ENCODE data around the gene LRRC7.

The LRRC7 gene

DNA sequence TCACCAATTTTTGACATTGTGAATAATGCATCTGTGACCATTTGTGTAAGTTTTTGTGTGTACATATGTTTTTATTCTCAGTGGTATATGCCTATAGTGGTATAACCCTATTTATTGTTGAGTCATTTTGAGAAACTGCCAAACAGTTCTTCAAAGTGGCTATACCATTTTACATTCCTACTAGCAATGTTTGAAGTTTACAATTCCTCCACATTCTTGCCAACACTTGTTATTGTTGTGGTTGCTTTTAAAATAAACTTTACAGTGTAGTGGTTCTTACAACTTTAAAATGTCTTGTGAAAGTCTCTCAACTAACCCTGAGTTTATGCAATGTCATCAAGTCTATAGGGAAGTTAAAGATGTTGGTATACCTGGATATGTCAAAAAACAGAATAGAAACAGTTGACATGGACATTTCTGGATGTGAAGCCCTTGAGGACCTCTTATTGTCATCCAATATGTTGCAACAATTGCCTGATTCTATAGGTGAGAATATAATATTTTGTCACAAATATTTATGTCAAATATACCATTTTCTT, 418.2 kb downstream of the LRRC7 start:
- Histone ChIP-seq H3K36me3 (ENCODE audit: insufficient read depth, low read length) (no peaks in the 10 kb centered on the region), H3K79me2 (ENCODE audit: insufficient read depth, low read length) (no peaks in the 10 kb centered on the region), H4K20me1 (ENCODE audit: insufficient read depth, low read length) (no peaks in the 10 kb centered on the region), H3K27me3 (ENCODE audit: insufficient read depth, low read length) (no peaks in the 10 kb centered on the region), H2AFZ (ENCODE audit: low read length) (no peak overlapping the region), H3K9me2 (ENCODE audit: low read depth, low read length) (no peaks in the 10 kb centered on the region), H3K9ac (ENCODE audit: low read length) (no peak overlapping the region), H3K4me1 (ENCODE audit: insufficient read depth, low read length, severe bottlenecking) (no peaks in the 10 kb centered on the region), H3K4me3 (ENCODE audit: low read depth, low read length, poor library complexity, severe bottlenecking) (no peak overlapping the region), H3K4me2 (ENCODE audit: low read length) (no peak overlapping the region), H3K9me3 (ENCODE audit: low read length) (no peaks in the 10 kb centered on the region), H3K27ac (ENCODE audit: low read depth, low read length, poor library complexity, severe bottlenecking) (no peak overlapping the region), H3F3A (ENCODE audit: insufficient read depth, low read length) (no peaks in the 10 kb centered on the region)
- no peak for TF ChIP-seq EZH2 (IDR thresholded peaks at IDR 0.05; ENCODE audit: borderline replicate concordance, low read length)
- TF ChIP-seq, protein P1, sequence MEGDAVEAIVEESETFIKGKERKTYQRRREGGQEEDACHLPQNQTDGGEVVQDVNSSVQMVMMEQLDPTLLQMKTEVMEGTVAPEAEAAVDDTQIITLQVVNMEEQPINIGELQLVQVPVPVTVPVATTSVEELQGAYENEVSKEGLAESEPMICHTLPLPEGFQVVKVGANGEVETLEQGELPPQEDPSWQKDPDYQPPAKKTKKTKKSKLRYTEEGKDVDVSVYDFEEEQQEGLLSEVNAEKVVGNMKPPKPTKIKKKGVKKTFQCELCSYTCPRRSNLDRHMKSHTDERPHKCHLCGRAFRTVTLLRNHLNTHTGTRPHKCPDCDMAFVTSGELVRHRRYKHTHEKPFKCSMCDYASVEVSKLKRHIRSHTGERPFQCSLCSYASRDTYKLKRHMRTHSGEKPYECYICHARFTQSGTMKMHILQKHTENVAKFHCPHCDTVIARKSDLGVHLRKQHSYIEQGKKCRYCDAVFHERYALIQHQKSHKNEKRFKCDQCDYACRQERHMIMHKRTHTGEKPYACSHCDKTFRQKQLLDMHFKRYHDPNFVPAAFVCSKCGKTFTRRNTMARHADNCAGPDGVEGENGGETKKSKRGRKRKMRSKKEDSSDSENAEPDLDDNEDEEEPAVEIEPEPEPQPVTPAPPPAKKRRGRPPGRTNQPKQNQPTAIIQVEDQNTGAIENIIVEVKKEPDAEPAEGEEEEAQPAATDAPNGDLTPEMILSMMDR (IDR thresholded peaks at IDR 0.05; ENCODE audit: low read length), result no peak

DNA sequence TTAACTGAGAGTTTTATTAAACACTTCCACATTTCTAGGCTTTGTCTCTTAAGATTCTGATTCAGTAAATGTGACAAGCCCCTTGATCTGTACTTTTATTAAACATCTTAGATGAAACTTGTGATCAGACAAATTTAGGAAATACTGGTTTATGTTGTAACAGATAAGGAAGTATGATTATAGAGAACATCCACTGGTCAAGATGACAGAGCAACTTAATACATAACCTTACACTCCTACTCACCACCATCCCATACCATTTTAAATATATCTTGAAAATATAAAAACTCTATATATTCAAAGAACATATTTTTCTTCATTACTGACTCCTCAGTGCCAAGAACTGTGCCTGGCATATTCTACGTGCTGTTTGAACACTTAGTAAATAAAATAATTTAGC, 420.2 kb downstream of the LRRC7 start:
- Histone ChIP-seq H3K36me3 (ENCODE audit: insufficient read depth, low read length) (no peaks in the 10 kb centered on the region), H3K27ac (ENCODE audit: low read depth, low read length, poor library complexity, severe bottlenecking) (no peak overlapping the region), H3K9me3 (ENCODE audit: low read length) (no peaks in the 10 kb centered on the region), H3K27me3 (ENCODE audit: insufficient read depth, low read length) (no peaks in the 10 kb centered on the region), H3K4me3 (ENCODE audit: low read depth, low read length, poor library complexity, severe bottlenecking) (no peak overlapping the region), H4K20me1 (ENCODE audit: insufficient read depth, low read length) (no peaks in the 10 kb centered on the region), H3K4me1 (ENCODE audit: insufficient read depth, low read length, severe bottlenecking) (no peaks in the 10 kb centered on the region), H3K9me2 (ENCODE audit: low read depth, low read length) (no peaks in the 10 kb centered on the region), H3K4me2 (ENCODE audit: low read length) (no peak overlapping the region), H3K79me2 (ENCODE audit: insufficient read depth, low read length) (no peaks in the 10 kb centered on the region), H3F3A (ENCODE audit: insufficient read depth, low read length) (no peaks in the 10 kb centered on the region), H2AFZ (ENCODE audit: low read length) (no peak overlapping the region), H3K9ac (ENCODE audit: low read length) (no peak overlapping the region)
- TF ChIP-seq EZH2 (IDR thresholded peaks at IDR 0.05; ENCODE audit: borderline replicate concordance, low read length), result no peak
- TF ChIP-seq, protein P1 (IDR thresholded peaks at IDR 0.05; ENCODE audit: low read length), result no peak

DNA sequence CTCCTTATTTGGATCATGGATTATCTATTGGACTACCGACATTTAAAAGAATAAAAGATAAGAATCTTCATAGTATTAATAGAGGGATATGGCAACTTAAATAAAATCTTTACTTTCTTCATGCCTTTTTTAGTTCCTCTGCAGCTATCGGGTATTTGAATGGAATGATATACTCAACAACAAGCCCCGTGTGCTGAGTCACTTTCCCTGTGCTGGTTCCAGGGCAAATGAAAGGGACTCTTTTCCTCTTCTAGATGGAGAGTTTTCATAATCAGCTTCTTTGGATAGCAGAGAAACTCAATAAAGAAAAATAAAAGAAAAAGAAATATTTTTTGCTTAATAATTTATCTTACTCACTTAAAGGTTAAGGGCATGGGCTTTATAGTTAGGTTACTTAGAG, 423.9 kb downstream of the LRRC7 start:
- Histone ChIP-seq H3K27me3 (ENCODE audit: insufficient read depth, low read length) (no peaks in the 10 kb centered on the region), H4K20me1 (ENCODE audit: insufficient read depth, low read length) (no peaks in the 10 kb centered on the region), H3K4me1 (ENCODE audit: insufficient read depth, low read length, severe bottlenecking) (no peaks in the 10 kb centered on the region), H3K9me3 (ENCODE audit: low read length) (no peaks in the 10 kb centered on the region), H3K9me2 (ENCODE audit: low read depth, low read length) (no peaks in the 10 kb centered on the region), H3K4me2 (ENCODE audit: low read length) (no peak overlapping the region), H3K27ac (ENCODE audit: low read depth, low read length, poor library complexity, severe bottlenecking) (no peak overlapping the region), H3K79me2 (ENCODE audit: insufficient read depth, low read length) (no peaks in the 10 kb centered on the region), H2AFZ (ENCODE audit: low read length) (no peak overlapping the region), H3K36me3 (ENCODE audit: insufficient read depth, low read length) (no peaks in the 10 kb centered on the region), H3K9ac (ENCODE audit: low read length) (no peak overlapping the region), H3K4me3 (ENCODE audit: low read depth, low read length, poor library complexity, severe bottlenecking) (no peak overlapping the region), H3F3A (ENCODE audit: insufficient read depth, low read length) (no peaks in the 10 kb centered on the region)
- TF ChIP-seq EZH2 (IDR thresholded peaks at IDR 0.05; ENCODE audit: borderline replicate concordance, low read length), result no peak
- TF ChIP-seq, protein P1 (IDR thresholded peaks at IDR 0.05; ENCODE audit: low read length), result no peak
